22Rv1 (cell line): ENCODE results near the gene EFCAB9.

Source experiments
- CTCF ChIP-seq: fragments of 450-650 bp; IDR thresholded peaks from 2 replicates; pipeline ENCODE4 v1.5.1; 2017; ENCODE audit warnings: mild to moderate bottlenecking
- ZFX ChIP-seq: fragments of 450-650 bp; IDR thresholded peaks from 2 replicates; pipeline ENCODE4 v1.6.1; 2017; ENCODE audit warnings: antibody characterized with exemption, borderline replicate concordance

- no peak for TF ChIP-seq CTCF
- no peak for TF ChIP-seq ZFX
These were observed 19.2 kb downstream of the EFCAB9 start for GRCh38 chr5:172213126-172213525.
